ENCODE results near the gene DCTN4.
"Not testable (repeated sequence)": the region's sequence is repeated elsewhere in the genome, so short reads cannot be mapped to it uniquely, and the experiment has no call there.

The DCTN4 gene

GRCh38 chr5:150778517-150779396, 19.9 kb upstream of the DCTN4 start, which contains the start of gene SMIM3:
Gene SMIM3 (plus strand): TSS chr5:150778757. CDS start chr5:150795441, 16,684 bp downstream.
- peak; percentile 54 for DNase-seq (ENCODE audit: low read depth)

DNA sequence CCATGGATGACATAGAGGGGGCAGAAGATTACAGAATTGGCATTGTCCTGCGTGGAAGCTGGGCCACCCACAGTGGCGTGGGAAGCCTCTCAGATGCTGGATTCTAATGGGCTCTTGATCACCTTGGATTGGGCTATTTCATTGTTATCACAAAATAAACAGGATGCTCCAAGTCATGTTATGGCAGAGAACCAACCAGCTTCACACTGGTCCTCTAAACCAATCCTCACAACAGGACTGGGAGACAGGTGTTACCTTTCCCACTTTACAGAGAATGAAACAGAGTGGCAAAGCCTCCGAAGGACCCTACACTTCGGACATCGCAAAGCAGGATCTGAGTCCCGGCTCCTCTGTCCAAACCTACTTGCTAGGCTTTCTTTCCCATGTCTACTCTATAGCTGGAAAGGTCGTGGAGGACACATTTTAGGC, 19.3 kb upstream of the DCTN4 start:
- no peak for DNase-seq (ENCODE audit: low read depth)

DNA sequence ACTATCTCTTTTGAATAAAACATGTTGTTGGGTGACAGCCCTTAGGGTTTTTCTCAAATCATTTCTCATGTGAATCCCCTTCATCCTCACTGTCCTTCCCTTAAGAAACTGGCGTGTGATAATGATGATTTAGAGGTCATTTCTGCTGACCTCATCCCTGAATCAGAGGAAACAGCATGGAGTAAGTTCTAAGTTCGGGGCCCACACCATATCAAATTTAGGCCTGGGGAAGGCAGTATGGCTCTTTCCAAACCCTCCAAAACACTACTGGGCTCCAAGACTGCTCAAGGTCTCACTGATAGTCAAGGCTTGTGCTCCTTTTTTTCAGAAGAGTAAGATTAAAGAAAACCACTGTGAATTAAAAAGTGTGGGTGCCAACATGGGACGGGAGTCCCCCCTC, 18.9 kb upstream of the DCTN4 start:
- no peak for DNase-seq (ENCODE audit: low read depth)

DNA sequence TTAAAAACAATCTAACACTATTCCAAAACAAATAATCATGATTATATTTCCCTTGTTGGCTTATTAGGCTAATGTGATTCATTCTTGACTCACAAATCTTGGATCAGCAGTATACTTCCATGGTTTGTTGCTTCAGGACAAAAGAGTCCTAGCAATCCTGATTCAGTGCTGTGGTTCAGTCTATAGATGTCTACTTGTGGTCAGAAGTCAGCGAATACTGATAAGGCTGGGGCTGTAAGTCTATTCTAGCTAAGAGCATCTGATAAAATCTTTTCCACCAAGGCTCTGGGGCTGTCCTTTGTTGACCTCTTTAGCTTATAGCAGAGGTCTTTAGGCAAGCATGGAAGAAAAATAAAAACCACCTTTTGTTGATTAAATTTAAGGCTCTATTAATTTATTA, 15.3 kb upstream of the DCTN4 start:
- DNase-seq (ENCODE audit: low read depth), result no peak

DNA sequence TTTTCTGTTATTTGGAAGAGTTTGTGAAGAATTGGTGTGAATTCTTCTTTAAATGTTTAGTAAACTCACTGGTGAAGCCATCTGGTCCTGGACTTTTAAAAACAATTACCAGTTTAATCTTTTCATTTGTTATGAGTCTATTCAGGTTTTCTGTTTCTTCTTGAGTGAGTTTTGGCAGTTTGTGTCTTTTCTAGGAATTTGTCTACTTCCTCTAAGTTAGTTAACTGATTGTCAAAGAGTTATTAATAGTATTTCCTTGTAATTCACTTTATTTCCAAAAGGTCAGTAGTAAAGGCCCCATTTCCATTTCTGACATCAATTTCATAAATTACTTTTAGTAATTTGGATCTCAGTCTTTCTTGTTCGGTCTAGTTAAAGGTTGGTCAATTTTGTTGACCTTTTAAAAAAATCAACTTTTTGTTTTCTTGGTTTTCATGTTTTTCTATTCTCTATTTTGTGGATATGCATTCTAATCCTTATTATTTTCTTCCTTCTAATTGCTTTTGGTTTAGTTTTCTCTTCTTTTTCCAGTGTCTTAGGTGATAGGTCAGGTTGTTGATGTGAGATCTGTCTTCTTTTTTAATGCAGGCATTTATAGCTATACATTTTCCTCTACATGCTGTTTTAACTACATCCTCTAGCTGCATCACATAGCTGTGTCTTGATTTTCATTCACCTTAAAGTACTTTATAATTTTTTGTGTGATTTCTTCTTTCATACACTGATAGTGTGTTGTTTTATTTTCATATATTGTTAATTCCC, 12.4 kb upstream of the DCTN4 start:
- DNase-seq (ENCODE audit: low read depth), result no peak

GRCh38 chr5:150766251-150766650, 7.4 kb upstream of the DCTN4 start:
- no peak for DNase-seq (ENCODE audit: low read depth)

- no peak for DNase-seq (ENCODE audit: low read depth)
Measured at GRCh38 chr5:150765799-150766169, 7.0 kb upstream of the DCTN4 start.

- no peak for DNase-seq (ENCODE audit: low read depth)
Measured at GRCh38 chr5:150765011-150765798, 6.4 kb upstream of the DCTN4 start.

DNA sequence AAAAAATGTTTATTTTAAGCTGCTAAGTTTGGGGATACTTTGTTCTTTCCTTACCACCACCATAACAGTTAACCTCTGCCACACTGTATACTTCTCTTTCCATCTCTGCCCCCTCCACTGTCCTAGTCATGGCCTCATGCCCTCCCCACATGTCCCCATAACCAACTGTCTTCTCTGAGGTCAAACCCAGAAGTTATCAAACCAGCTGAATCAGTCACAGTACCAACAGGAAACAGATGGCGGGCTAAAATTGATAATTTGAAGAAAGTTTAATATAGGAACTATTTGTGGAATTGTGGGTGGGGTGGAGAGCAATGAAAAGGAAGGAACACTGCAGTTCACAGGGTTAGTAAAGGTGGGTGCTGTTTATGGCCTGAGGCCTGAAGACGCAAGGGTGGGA, 5.7 kb upstream of the DCTN4 start:
- no peak for DNase-seq (ENCODE audit: low read depth)

GRCh38 chr5:150763023-150763769, 4.4 kb upstream of the DCTN4 start:
- no peak for DNase-seq (ENCODE audit: low read depth)

GRCh38 chr5:150762211-150762610, 3.4 kb upstream of the DCTN4 start:
- no peak for DNase-seq (ENCODE audit: low read depth)

DNA sequence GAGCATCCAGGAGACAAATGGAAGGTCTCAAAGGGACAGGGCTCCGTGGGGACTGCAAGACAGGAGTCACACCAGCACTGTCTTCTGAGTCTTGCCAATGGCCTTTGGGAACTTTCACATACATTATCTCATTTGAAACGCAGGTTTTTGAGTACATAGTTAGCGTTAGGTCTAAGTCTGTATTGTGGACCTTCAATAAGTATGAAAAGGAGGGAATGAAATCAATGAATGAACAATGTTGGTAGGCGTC, 442 bp upstream of the DCTN4 start:
- DNase-seq (ENCODE audit: low read depth), result no peak

GRCh38 chr5:150758203-150758530, 650 bp downstream of the DCTN4 start:
- DNase-seq (ENCODE audit: low read depth), result no peak

GRCh38 chr5:150757087-150757649, 1.6 kb downstream of the DCTN4 start:
- DNase-seq (ENCODE audit: low read depth), result no peak

DNA sequence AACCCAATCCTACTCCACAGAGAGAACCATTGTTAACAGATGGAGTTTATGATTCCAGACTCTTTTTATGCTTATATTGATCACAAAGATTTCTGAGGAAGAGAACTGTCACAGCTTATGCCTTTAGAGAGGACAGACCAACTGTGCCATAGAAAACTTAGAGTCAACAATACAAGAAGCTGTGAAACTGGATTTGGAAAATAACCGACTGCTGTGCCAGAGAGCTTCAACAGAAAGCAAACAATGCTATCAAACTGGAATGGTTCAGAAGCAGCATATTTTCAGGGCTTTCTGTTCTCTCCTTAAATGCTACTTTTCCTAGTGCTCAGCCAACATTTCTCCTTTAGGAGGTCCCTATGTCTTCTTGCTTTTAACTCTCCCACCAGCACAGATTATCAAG, 5.0 kb downstream of the DCTN4 start:
- no peak for DNase-seq (ENCODE audit: low read depth)

DNA sequence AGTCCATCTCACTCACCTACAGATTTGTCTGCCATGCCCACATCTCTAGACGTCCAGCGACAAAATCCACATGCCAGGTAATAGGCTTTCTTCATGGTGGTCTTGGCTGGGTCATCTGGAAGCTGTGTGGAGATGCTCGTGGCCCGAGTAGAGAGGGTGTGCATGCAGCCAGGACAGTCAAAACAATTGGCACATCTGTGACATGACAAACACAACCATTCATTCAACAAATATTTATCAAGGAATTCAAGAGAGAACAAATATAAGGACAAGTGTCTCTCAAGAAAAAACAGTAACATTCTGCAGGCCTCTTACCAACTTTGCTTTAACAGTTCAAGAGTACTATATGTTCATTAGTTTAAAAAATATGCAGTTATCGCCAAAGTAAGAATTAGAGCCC, 5.4 kb downstream of the DCTN4 start:
- DNase-seq (ENCODE audit: low read depth), result no peak

- no peak for DNase-seq (ENCODE audit: low read depth)
Measured at GRCh38 chr5:150751096-150751891, 7.5 kb downstream of the DCTN4 start.

DNA sequence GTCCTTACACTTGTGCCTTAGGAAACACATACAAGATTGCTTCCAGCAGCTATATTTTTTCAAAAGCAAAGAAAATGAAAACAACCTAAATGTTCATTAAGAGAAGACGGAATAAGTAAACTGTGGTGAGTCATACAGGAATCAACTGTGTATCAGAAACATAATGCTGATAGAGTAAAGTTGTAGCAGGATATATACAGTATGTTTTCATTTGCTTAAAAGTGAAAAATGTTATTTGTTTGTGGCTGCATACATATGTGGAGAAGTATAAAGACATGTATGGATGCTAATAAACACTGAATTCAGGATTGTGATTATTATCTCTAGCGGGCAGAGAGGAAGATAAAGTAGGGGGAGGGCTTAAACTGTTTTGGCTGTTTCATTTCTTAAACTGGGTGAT, 8.3 kb downstream of the DCTN4 start:
- DNase-seq (ENCODE audit: low read depth), result no peak

- DNase-seq (ENCODE audit: low read depth), result not testable (repeated sequence)
Measured at GRCh38 chr5:150743142-150743488, 15.7 kb downstream of the DCTN4 start.

DNA sequence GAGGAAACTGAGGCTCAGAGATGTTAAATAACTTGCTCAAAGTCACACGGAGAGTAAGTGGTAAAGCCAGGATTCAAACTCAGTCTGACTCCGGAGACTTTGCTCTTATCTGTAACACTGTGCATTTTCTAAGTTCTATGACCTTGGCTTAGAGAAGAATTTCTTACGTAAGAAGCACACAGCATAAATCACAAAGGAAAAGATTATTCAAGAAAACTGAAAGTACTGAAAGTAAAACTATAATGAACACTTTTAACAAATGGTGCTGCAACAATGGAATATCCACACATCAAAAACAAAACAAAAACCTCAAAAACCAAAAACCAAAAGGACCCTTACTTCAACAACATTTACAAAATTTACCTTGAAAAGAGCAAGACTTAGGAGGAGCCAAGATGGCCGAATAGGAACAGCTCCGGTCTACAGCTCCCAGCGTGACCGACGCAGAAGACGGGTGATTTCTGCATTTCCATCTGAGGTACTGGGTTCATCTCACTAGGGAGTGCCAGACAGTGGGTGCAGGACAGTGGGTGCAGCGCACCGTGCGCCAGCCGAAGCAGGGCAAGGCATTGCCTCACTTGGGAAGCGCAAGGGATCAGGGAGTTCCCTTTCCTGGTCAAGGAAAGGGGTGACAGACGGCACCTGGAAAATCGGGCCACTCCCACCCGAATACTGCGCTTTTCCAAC, 16.2 kb downstream of the DCTN4 start:
- not testable (repeated sequence) for DNase-seq (ENCODE audit: low read depth)

GRCh38 chr5:150740992-150741391, 17.8 kb downstream of the DCTN4 start:
- no peak for DNase-seq (ENCODE audit: low read depth)

All from activated T-cell treated with anti-CD3 and anti-CD28 coated beads for 1 hour (primary cell).